CD4-positive, alpha-beta T cell (primary cell): ENCODE results near the gene MPC2. TPM values are rescaled to one million over a fixed set of nuclear protein-coding genes. Genes with fewer than 3 reads are reported as not detected.

Experiments
- ATAC-seq: fragments of 200-7000 bp; cut with Tn5 transposase; one replicate; pipeline ENCODE4 v1.10.0; 2022; ENCODE audit warnings: mild to moderate bottlenecking; ENCODE audit not compliant: poor library complexity
- CTCF ChIA-PET: fragments of 350-600 bp; sonication (Branson Sonifier 250); formaldehyde crosslinking; loops from one replicate; lab custom pipeline; 2021; ENCODE audit warnings: antibody characterized with exemption, inconsistent platforms; lab: Charles Lee
- POLR2A ChIA-PET: fragments of 350-600 bp; sonication (Branson Sonifier 250); formaldehyde crosslinking; loops from one replicate; lab custom pipeline; 2021; ENCODE audit warnings: antibody characterized with exemption, inconsistent platforms; lab: Charles Lee
- DNase-seq, 14 experiments: peaks; one replicate each; pipeline ENCODE4 v3.0.0-alpha.2; 2013 to 2020; ENCODE audit warnings: mixed read lengths in 2 of 14
- H3K27ac ChIP-seq, 2 donors: one replicate each; pipeline versions ENCODE4 v1.5.1 to v1.7.0; 2013; ENCODE audit warnings: low read length in 2 of 2, low read depth in 1 of 2, mild to moderate bottlenecking in 1 of 2
- H3K27me3 ChIP-seq, 2 experiments: 1 replicate in 1 of 2; 2 replicates in 1 of 2; pipeline versions ENCODE4 v1.6.1 to v1.7.0; 2013; ENCODE audit warnings: low read length in 2 of 2, control low read depth in 1 of 2, mild to moderate bottlenecking in 1 of 2, moderate library complexity in 1 of 2; ENCODE audit not compliant: insufficient read depth in 2 of 2, control insufficient read depth in 1 of 2
- H3K36me3 ChIP-seq: one replicate; pipeline ENCODE4 v1.6.1; 2013; ENCODE audit warnings: low read length, control low read depth; ENCODE audit not compliant: insufficient read depth
- H3K4me1 ChIP-seq: one replicate; pipeline ENCODE4 v1.6.1; 2013; ENCODE audit warnings: low read length, control low read depth; ENCODE audit not compliant: insufficient read depth
- H3K4me3 ChIP-seq: one replicate; pipeline ENCODE4 v1.5.1; 2013; ENCODE audit warnings: mild to moderate bottlenecking, low read length, moderate library complexity
- H3K9me3 ChIP-seq, 2 experiments: 1 replicate in 1 of 2; 2 replicates in 1 of 2; pipeline versions ENCODE4 v1.6.1 to v1.7.0; 2013; ENCODE audit warnings: low read length in 2 of 2, mild to moderate bottlenecking in 2 of 2, control low read depth in 1 of 2, moderate library complexity in 1 of 2; ENCODE audit not compliant: control insufficient read depth in 1 of 2, insufficient read depth in 1 of 2
- H3K27ac Mint-ChIP-seq: one replicate; pipeline ENCODE4 v1.8.0; 2020; ENCODE audit warnings: mixed read lengths
- H3K27me3 Mint-ChIP-seq: one replicate; pipeline ENCODE4 v1.8.0; 2021; ENCODE audit warnings: mixed read lengths
- H3K36me3 Mint-ChIP-seq: one replicate; pipeline ENCODE4 v1.8.0; 2021; ENCODE audit warnings: low read depth, mixed read lengths
- H3K4me1 Mint-ChIP-seq: one replicate; pipeline ENCODE4 v1.8.0; 2021; ENCODE audit warnings: low read depth, mixed read lengths
- H3K4me3 Mint-ChIP-seq: one replicate; pipeline ENCODE4 v1.8.0; 2020; ENCODE audit warnings: mild to moderate bottlenecking, mixed read lengths
- H3K9me3 Mint-ChIP-seq: one replicate; pipeline ENCODE4 v1.8.0; 2020; ENCODE audit warnings: mixed read lengths
- intact Hi-C, 2 experiments: fragments of 100-400 bp; cut with DNase I in 1 of 2; cut with micrococcal nuclease in 1 of 2; formaldehyde crosslinking; loops; one replicate each; pipeline versions ENCODE4 v1.15.1 to v1.9.0; 2023 to 2025; cut with DNase I, micrococcal nuclease
- total RNA-seq, 174 experiments: library from RNA in 2 of 174; stranded (reverse) in 2 of 174; gene quantifications; one replicate each; pipeline ENCODE4 v1.2.3 and lab custom pipeline; 2021 to 2026
- TF ChIP-seq, protein P1 (sequence below): fragments of 200-600 bp; IDR thresholded peaks from one replicate; pipeline ENCODE4 v1.8.0; 2022; ENCODE audit warnings: antibody characterized with exemption, mild to moderate bottlenecking

Gene MPC2
- total RNA-seq, 2 experiments from 2014 or later, result 54.4 to 54.8 TPM

DNA sequence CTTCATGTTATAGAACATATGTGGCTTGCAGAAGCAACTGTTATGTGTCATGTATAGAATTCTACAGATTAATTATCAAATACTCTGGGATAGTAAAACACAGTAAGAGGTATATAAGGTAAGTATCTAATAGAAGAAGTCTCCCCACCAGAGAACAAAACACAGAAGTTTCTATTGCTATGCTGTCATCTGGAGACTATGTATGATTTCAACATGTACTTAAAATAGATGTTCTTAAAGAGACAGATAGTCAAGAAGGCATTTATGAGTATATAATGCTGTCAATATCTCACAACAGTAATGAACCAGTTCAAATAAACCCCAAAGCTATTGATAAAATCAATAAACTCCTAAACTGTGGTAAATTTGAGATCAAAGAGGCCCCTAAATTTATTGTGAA is 14.8 kb downstream of the MPC2 start:
- H3K27ac ChIP-seq, result no peak overlapping the region
- ATAC-seq (no peak), DNase-seq (no peak)
- ChIA-PET POLR2A (no interaction called here), CTCF (no interaction called here)
- no peaks in the 10 kb centered on the region for H3K27me3 ChIP-seq
- no peak overlapping the region for H3K4me3 ChIP-seq
- H3K4me3 Mint-ChIP-seq, result no peak overlapping the region
- no peaks in the 10 kb centered on the region for H3K4me1 ChIP-seq
- peaks cover 21% of the 10 kb centered on the region for H3K4me1 Mint-ChIP-seq
- H3K27ac Mint-ChIP-seq, result no peak overlapping the region
- TF ChIP-seq, protein P1, sequence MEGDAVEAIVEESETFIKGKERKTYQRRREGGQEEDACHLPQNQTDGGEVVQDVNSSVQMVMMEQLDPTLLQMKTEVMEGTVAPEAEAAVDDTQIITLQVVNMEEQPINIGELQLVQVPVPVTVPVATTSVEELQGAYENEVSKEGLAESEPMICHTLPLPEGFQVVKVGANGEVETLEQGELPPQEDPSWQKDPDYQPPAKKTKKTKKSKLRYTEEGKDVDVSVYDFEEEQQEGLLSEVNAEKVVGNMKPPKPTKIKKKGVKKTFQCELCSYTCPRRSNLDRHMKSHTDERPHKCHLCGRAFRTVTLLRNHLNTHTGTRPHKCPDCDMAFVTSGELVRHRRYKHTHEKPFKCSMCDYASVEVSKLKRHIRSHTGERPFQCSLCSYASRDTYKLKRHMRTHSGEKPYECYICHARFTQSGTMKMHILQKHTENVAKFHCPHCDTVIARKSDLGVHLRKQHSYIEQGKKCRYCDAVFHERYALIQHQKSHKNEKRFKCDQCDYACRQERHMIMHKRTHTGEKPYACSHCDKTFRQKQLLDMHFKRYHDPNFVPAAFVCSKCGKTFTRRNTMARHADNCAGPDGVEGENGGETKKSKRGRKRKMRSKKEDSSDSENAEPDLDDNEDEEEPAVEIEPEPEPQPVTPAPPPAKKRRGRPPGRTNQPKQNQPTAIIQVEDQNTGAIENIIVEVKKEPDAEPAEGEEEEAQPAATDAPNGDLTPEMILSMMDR, result no peak
- H3K9me3 ChIP-seq, result no peaks in the 10 kb centered on the region
- intact Hi-C loops, result no loop called here
- H3K9me3 Mint-ChIP-seq, result no peaks in the 10 kb centered on the region
- H3K36me3 Mint-ChIP-seq, result peaks cover 50% of the 10 kb centered on the region
- H3K27me3 Mint-ChIP-seq, result no peaks in the 10 kb centered on the region
- peaks cover 19% of the 10 kb centered on the region for H3K36me3 ChIP-seq

DNA sequence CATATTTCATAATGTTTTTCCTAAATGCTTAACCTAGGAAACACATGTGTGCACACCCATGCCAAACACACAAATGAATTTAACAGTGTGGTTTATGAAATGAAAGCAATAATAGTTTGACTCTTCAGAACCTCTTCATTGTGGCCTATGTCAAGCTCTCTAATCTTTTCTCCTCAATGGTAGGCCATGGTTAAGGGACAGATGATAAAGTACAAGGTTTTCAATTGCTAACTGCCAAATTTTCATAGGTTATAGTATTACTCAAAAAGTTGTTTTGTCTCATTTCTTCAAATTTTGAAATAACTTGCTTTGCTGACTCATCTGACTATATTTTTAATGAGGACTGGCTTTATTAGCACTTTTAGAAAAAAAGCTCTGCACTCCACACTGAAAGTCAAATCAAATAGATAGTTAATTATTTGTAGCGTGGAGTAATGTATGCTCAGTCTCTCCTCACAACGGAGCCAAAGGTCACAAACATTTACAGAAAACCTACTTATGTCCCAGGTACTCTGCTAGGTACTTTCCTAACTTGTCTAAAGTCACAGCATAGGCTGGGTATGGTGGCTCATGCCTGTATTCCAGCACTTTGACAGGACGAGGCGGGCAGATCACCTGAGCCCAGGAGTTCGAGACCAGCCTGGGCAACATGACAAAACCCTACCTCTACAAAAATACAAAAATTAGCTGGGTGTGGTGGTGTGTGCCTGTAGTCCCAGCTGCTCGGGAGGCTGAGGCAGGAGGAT is 19.9 kb downstream of the MPC2 start:
- H3K27me3 Mint-ChIP-seq, result no peaks in the 10 kb centered on the region
- TF ChIP-seq, protein P1, result no peak
- peaks cover 12% of the 10 kb centered on the region for H3K36me3 ChIP-seq
- peaks cover under 1% of the 10 kb centered on the region for H3K4me1 Mint-ChIP-seq
- no peak for ATAC-seq
- H3K27ac Mint-ChIP-seq, result no peak overlapping the region
- intact Hi-C loops, result no loop called here
- ChIA-PET CTCF (interaction anchor here (1.0 kb wide), 1 partner anchor 165 kb away, joined by 3 read pairs; no protein-coding TSS in a partner anchor), POLR2A (interaction anchor here (1.9 kb wide), 1 partner anchor 19 kb away, joined by 5 read pairs; the partner anchor contains the start of genes DCAF6 and MPC2)
- no peaks in the 10 kb centered on the region for H3K4me1 ChIP-seq
- no peak overlapping the region for H3K27ac ChIP-seq
- no peaks in the 10 kb centered on the region for H3K9me3 Mint-ChIP-seq
- peaks cover 47% of the 10 kb centered on the region for H3K36me3 Mint-ChIP-seq
- H3K4me3 Mint-ChIP-seq, result no peak overlapping the region
- no peak for DNase-seq
- no peaks in the 10 kb centered on the region for H3K27me3 ChIP-seq
- H3K4me3 ChIP-seq, result no peak overlapping the region
- H3K9me3 ChIP-seq, result no peaks in the 10 kb centered on the region

DNA sequence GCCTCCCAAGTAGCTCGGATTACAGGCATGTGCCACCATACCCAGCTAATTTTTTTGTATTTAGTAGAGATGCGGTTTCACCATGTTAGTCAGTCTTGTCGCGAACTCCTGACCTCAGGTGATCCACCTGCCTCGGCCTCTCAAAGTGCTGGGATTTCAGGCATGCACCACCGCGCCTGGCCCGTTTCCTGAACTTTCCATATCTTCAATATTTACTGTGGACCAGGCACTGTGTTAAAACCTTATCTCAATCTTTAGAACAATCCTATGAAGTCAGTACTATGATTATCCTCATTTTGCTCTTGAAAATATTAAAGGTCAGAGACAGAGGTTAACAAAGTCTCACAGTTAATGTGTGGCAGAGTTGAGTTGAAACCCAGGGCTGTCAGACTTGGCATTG is 21.3 kb downstream of the MPC2 start:
- no peak for ATAC-seq
- intact Hi-C loops, result no loop called here
- Mint-ChIP-seq H3K4me3 (no peak overlapping the region), H3K36me3 (peaks cover 47% of the 10 kb centered on the region), H3K9me3 (no peaks in the 10 kb centered on the region), H3K27ac (no peak overlapping the region), H3K4me1 (no peaks in the 10 kb centered on the region), H3K27me3 (no peaks in the 10 kb centered on the region)
- ChIA-PET POLR2A (interaction anchor here (1.9 kb wide), 1 partner anchor 21 kb away, joined by 5 read pairs; the partner anchor contains the start of genes DCAF6 and MPC2), CTCF (no interaction called here)
- Histone ChIP-seq H3K36me3 (peaks cover 12% of the 10 kb centered on the region), H3K27ac (no peak overlapping the region), H3K4me3 (no peak overlapping the region), H3K9me3 (no peaks in the 10 kb centered on the region), H3K27me3 (no peaks in the 10 kb centered on the region), H3K4me1 (no peaks in the 10 kb centered on the region)
- no peak for DNase-seq
- TF ChIP-seq, protein P1, result no peak
